Activated CD8-positive, alpha-beta memory T cell treated with anti-CD3 and anti-CD28 coated beads, Interleukin-2, amount 10 ng/mL, durations not matched to agents 7 days and 5 days (primary cell): ENCODE measurements around the gene HMCN1. TPM values are rescaled to one million over a fixed set of nuclear protein-coding genes. Genes with fewer than 3 reads are reported as not detected.

Source experiments
- ATAC-seq: fragments of 150-1000 bp; cut with Tn5 transposase; one replicate; pipeline ENCODE4 v1.10.0; 2021; ENCODE audit warnings: moderate library complexity
- CTCF ChIA-PET: fragments of 350-600 bp; sonication (Branson Sonifier 250); formaldehyde crosslinking; loops from one replicate; lab custom pipeline; 2021; ENCODE audit warnings: antibody characterized with exemption; lab: Charles Lee
- DNase-seq: peaks from one replicate; pipeline ENCODE4 v3.0.0-alpha.2; 2020
- H3K27ac Mint-ChIP-seq: one replicate; pipeline ENCODE4 v1.8.0; 2021; ENCODE audit warnings: mild to moderate bottlenecking, mixed read lengths
- H3K27me3 Mint-ChIP-seq: one replicate; pipeline ENCODE4 v1.8.0; 2021; ENCODE audit warnings: mixed read lengths
- H3K36me3 Mint-ChIP-seq: one replicate; pipeline ENCODE4 v1.8.0; 2021; ENCODE audit warnings: mild to moderate bottlenecking, mixed read lengths
- H3K4me1 Mint-ChIP-seq: one replicate; pipeline ENCODE4 v1.8.0; 2021; ENCODE audit warnings: mixed read lengths
- H3K4me3 Mint-ChIP-seq: one replicate; pipeline ENCODE4 v1.8.0; 2021; ENCODE audit warnings: mild to moderate bottlenecking, moderate library complexity, mixed read lengths
- H3K9me3 Mint-ChIP-seq: one replicate; pipeline ENCODE4 v1.8.0; 2022; ENCODE audit warnings: low read depth, mixed read lengths
- total RNA-seq, 2 experiments: library from RNA; stranded (reverse); gene quantifications; one replicate each; pipeline ENCODE4 v1.2.3, GENCODE V29; 2021

Gene HMCN1
- total RNA-seq, 2 experiments from 2014 or later, result 0.06 to 0.28 TPM

- Mint-ChIP-seq H3K4me3 (no peak overlapping the region), H3K4me1 (no peaks in the 10 kb centered on the region), H3K9me3 (no peaks in the 10 kb centered on the region), H3K36me3 (no peaks in the 10 kb centered on the region), H3K27ac (no peak overlapping the region), H3K27me3 (peaks cover 5% of the 10 kb centered on the region)
- ATAC-seq (no peak), DNase-seq (no peak)
- CTCF ChIA-PET, result no interaction called here
Measured at GRCh38 chr1:185850366-185850765, 116.2 kb downstream of the HMCN1 start.

GRCh38 chr1:185853739-185854138 is 119.5 kb downstream of the HMCN1 start:
- no peaks in the 10 kb centered on the region for H3K36me3 Mint-ChIP-seq
- H3K27me3 Mint-ChIP-seq, result peaks cover 5% of the 10 kb centered on the region
- no peak for ATAC-seq

DNA sequence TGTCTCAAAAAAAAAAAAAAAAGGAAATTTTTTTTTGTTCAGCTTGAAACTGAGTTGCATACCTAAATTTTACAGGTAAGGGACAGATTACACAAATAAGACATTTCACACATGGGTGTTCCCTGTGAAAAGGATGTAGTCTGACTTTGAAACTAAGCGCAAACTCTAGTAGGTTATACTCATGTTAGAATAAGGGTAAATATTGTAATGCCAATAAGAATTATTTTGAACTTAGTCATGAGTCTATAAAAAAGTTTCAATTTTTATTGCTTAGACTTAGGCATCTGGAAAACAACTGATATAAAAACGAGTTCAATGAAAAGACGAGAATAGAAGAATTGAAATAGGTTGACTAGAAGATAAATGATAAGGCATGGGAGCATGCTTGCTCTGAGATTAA is 122.3 kb downstream of the HMCN1 start:
- CTCF ChIA-PET, result no interaction called here
- Mint-ChIP-seq H3K27ac (no peak overlapping the region), H3K27me3 (peaks cover 5% of the 10 kb centered on the region), H3K4me1 (no peaks in the 10 kb centered on the region), H3K36me3 (no peaks in the 10 kb centered on the region), H3K9me3 (no peaks in the 10 kb centered on the region), H3K4me3 (no peak overlapping the region)
- DNase-seq (no peak), ATAC-seq (no peak)

More at GRCh38 chr1:185853739-185854138, 119.5 kb downstream of the HMCN1 start:
- H3K9me3 Mint-ChIP-seq, result no peaks in the 10 kb centered on the region
- no peak overlapping the region for H3K4me3 Mint-ChIP-seq
- CTCF ChIA-PET, result no interaction called here
- H3K27ac Mint-ChIP-seq, result no peak overlapping the region
- DNase-seq, result no peak
- no peaks in the 10 kb centered on the region for H3K4me1 Mint-ChIP-seq

GRCh38 chr1:185857442-185857841 is 123.3 kb downstream of the HMCN1 start:
- peaks cover 5% of the 10 kb centered on the region for H3K27me3 Mint-ChIP-seq
- H3K27ac Mint-ChIP-seq, result no peak overlapping the region
- H3K9me3 Mint-ChIP-seq, result no peaks in the 10 kb centered on the region
- CTCF ChIA-PET, result no interaction called here
- DNase-seq, result no peak
- no peaks in the 10 kb centered on the region for H3K36me3 Mint-ChIP-seq
- no peaks in the 10 kb centered on the region for H3K4me1 Mint-ChIP-seq
- no peak for ATAC-seq
- no peak overlapping the region for H3K4me3 Mint-ChIP-seq

GRCh38 chr1:185860311-185860710 is 126.1 kb downstream of the HMCN1 start:
- DNase-seq (no peak), ATAC-seq (no peak)
- H3K27me3 Mint-ChIP-seq, result no peaks in the 10 kb centered on the region
- H3K36me3 Mint-ChIP-seq, result no peaks in the 10 kb centered on the region
- no peaks in the 10 kb centered on the region for H3K4me1 Mint-ChIP-seq
- H3K27ac Mint-ChIP-seq, result no peak overlapping the region
- no peak overlapping the region for H3K4me3 Mint-ChIP-seq
- no peaks in the 10 kb centered on the region for H3K9me3 Mint-ChIP-seq
- CTCF ChIA-PET, result no interaction called here

GRCh38 chr1:185860859-185861258 is 126.7 kb downstream of the HMCN1 start:
- Mint-ChIP-seq H3K27me3 (no peaks in the 10 kb centered on the region), H3K36me3 (no peaks in the 10 kb centered on the region), H3K9me3 (no peaks in the 10 kb centered on the region), H3K27ac (no peak overlapping the region), H3K4me3 (no peak overlapping the region), H3K4me1 (no peaks in the 10 kb centered on the region)
- CTCF ChIA-PET, result no interaction called here
- ATAC-seq (no peak), DNase-seq (no peak)

- no peak for ATAC-seq
- H3K36me3 Mint-ChIP-seq, result no peaks in the 10 kb centered on the region
- CTCF ChIA-PET, result no interaction called here
Measured at GRCh38 chr1:185861630-185862029, 127.4 kb downstream of the HMCN1 start.

GRCh38 chr1:185862235-185862634 is 128.0 kb downstream of the HMCN1 start:
- Mint-ChIP-seq H3K9me3 (no peaks in the 10 kb centered on the region), H3K27me3 (no peaks in the 10 kb centered on the region), H3K4me3 (no peak overlapping the region), H3K27ac (no peak overlapping the region), H3K4me1 (no peaks in the 10 kb centered on the region), H3K36me3 (no peaks in the 10 kb centered on the region)
- CTCF ChIA-PET, result no interaction called here
- no peak for ATAC-seq
- no peak for DNase-seq

More at GRCh38 chr1:185861630-185862029, 127.4 kb downstream of the HMCN1 start:
- Mint-ChIP-seq H3K4me1 (no peaks in the 10 kb centered on the region), H3K27me3 (no peaks in the 10 kb centered on the region), H3K4me3 (no peak overlapping the region), H3K9me3 (no peaks in the 10 kb centered on the region), H3K27ac (no peak overlapping the region)
- DNase-seq, result no peak

GRCh38 chr1:185864331-185864730 is 130.1 kb downstream of the HMCN1 start:
- DNase-seq (no peak), ATAC-seq (no peak)
- no peak overlapping the region for H3K4me3 Mint-ChIP-seq
- H3K36me3 Mint-ChIP-seq, result no peaks in the 10 kb centered on the region
- H3K9me3 Mint-ChIP-seq, result no peaks in the 10 kb centered on the region
- CTCF ChIA-PET, result no interaction called here
- H3K4me1 Mint-ChIP-seq, result no peaks in the 10 kb centered on the region
- H3K27me3 Mint-ChIP-seq, result no peaks in the 10 kb centered on the region
- no peak overlapping the region for H3K27ac Mint-ChIP-seq

DNA sequence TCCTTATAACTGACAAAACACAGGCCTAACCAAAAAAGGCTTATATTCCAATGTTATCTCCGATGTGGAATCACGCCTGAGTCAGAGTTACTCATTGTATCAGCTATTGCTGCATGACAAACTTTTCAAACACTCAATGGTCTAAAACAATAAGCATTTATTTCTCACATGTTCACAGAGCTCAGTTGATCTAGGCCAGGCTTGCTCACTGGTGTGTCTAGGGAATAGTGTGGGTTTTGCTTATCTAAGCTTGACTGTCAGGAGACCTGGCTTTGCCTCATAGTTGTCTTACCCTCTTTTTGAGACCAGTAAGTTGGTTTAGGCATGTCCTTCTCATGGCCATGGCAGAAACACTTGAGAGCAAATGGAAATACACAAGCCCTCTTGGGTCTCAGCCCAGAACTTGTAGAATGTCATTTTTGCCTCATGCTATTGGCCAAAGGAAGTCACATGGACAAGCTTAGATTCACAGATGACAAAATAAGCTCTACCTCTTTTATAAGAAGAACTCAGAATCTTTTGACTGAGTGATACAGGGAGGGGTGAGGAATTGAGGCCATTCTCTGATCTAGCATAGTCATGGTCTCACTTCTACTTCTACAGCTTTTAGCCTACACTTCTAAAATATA is 130.8 kb downstream of the HMCN1 start:
- ATAC-seq (no peak), DNase-seq (no peak)
- no peaks in the 10 kb centered on the region for H3K27me3 Mint-ChIP-seq
- H3K9me3 Mint-ChIP-seq, result no peaks in the 10 kb centered on the region
- no peaks in the 10 kb centered on the region for H3K4me1 Mint-ChIP-seq
- H3K36me3 Mint-ChIP-seq, result no peaks in the 10 kb centered on the region
- no peak overlapping the region for H3K4me3 Mint-ChIP-seq
- CTCF ChIA-PET, result no interaction called here
- no peak overlapping the region for H3K27ac Mint-ChIP-seq

DNA sequence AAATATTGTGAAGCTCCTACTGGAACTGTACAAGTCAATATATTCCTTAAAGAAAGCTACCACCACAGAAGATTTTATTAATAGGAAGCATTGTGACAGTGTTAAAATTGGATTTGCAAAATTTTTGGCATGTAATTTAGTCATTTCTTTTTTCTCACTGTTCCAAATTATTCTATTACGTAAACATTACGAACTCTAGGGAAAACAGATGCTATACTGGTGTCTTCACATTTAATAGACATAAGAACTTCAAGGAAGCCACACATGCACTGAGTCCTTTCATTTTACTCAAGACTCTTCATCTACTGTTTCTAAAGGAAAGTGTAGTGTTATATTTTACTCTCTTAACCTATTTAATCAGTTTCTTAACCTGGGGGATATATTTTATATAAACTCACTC is 135.4 kb downstream of the HMCN1 start:
- Mint-ChIP-seq H3K9me3 (no peaks in the 10 kb centered on the region), H3K36me3 (no peaks in the 10 kb centered on the region), H3K4me1 (no peaks in the 10 kb centered on the region), H3K4me3 (no peak overlapping the region), H3K27ac (no peak overlapping the region), H3K27me3 (no peaks in the 10 kb centered on the region)
- no peak for ATAC-seq
- DNase-seq, result no peak
- CTCF ChIA-PET, result no interaction called here

- H3K27me3 Mint-ChIP-seq, result no peaks in the 10 kb centered on the region
- CTCF ChIA-PET, result no interaction called here
- no peaks in the 10 kb centered on the region for H3K36me3 Mint-ChIP-seq
- no peak for DNase-seq
- H3K9me3 Mint-ChIP-seq, result no peaks in the 10 kb centered on the region
- H3K4me3 Mint-ChIP-seq, result no peak overlapping the region
- no peak for ATAC-seq
- no peaks in the 10 kb centered on the region for H3K4me1 Mint-ChIP-seq
- no peak overlapping the region for H3K27ac Mint-ChIP-seq
Measured at GRCh38 chr1:185871627-185872150, 137.5 kb downstream of the HMCN1 start.

DNA sequence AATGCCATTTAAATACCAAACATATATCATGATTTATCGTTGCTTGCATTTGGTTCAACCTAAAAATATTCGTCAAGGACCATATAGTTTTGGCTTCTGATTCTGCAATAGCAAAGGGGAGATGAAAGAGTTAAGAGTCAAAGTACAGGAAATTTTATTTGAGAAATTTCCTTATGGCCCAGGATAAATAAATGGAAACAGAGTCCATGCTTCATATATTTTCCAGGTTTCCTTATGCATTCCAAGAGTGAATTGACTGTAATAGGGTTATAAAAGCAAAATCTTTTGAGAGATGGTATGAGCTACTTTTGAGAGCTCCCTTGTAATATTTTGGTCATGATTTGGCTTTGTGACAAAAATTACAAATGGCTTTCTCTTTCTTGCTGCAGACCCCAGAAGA is 140.1 kb downstream of the HMCN1 start:
- Mint-ChIP-seq H3K4me3 (no peak overlapping the region), H3K27me3 (no peaks in the 10 kb centered on the region), H3K9me3 (no peaks in the 10 kb centered on the region), H3K27ac (no peak overlapping the region), H3K36me3 (no peaks in the 10 kb centered on the region), H3K4me1 (no peaks in the 10 kb centered on the region)
- no peak for ATAC-seq
- DNase-seq, result no peak
- CTCF ChIA-PET, result no interaction called here

DNA sequence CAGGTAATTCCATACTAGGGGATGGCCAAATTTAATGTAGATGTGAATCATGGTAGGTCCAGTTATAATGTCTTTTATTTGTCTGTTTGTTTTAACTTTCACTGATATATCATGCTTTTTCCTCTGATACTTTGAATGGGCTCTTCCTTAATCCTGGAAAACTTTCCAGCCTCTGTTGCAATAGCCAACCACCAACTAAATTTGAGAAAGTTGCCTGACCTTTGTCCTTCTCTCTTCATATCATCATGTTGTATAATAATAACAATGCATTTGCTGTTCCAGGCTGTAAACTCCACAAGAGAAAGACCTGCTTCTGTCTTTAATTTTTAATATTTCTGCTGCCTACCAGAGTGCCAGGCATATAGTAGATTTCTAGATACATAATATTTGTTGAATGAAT is 146.1 kb downstream of the HMCN1 start:
- ATAC-seq, result no peak
- H3K4me1 Mint-ChIP-seq, result no peaks in the 10 kb centered on the region
- no peak overlapping the region for H3K4me3 Mint-ChIP-seq
- CTCF ChIA-PET, result no interaction called here
- H3K27ac Mint-ChIP-seq, result no peak overlapping the region
- DNase-seq, result no peak
- no peaks in the 10 kb centered on the region for H3K27me3 Mint-ChIP-seq
- no peaks in the 10 kb centered on the region for H3K36me3 Mint-ChIP-seq
- no peaks in the 10 kb centered on the region for H3K9me3 Mint-ChIP-seq
